Osteoblast (primary cell): Measurements from ENCODE around the gene NUDT17. TPM values are rescaled to one million over a fixed set of nuclear protein-coding genes. Genes with fewer than 3 reads are reported as not detected.
"Not testable (repeated sequence)": the region's sequence is repeated elsewhere in the genome, so short reads cannot be mapped to it uniquely, and the experiment has no call there.

Source experiments
- DNase-seq: peaks from one replicate; pipeline ENCODE4 v3.0.0; 2011; ENCODE audit warnings: low spot score, mixed read lengths; ENCODE audit not compliant: insufficient read length; ENCODE audit errors: missing footprints
- H2AFZ ChIP-seq: 2 replicates; pipeline ENCODE4 v1.6.0; 2011; ENCODE audit warnings: mild to moderate bottlenecking, low read length
- H3K27ac ChIP-seq: 2 replicates; pipeline ENCODE4 v1.5.1; 2011; ENCODE audit warnings: mild to moderate bottlenecking, low read depth, low read length, moderate library complexity
- H3K27me3 ChIP-seq: 2 replicates; pipeline ENCODE4 v1.6.0; 2012; ENCODE audit warnings: mild to moderate bottlenecking, control low read depth, inconsistent platforms, low read length, moderate library complexity; ENCODE audit not compliant: insufficient read depth
- H3K36me3 ChIP-seq: 2 replicates; pipeline ENCODE4 v1.5.1; 2011; ENCODE audit warnings: mild to moderate bottlenecking, low read length, control low read depth, moderate library complexity; ENCODE audit not compliant: insufficient read depth
- H3K4me1 ChIP-seq: 2 replicates; pipeline ENCODE4 v1.5.1; 2011; ENCODE audit warnings: mild to moderate bottlenecking, low read length, control low read depth, moderate library complexity; ENCODE audit not compliant: insufficient read depth
- H3K4me2 ChIP-seq: 2 replicates; pipeline ENCODE4 v1.6.0; 2011; ENCODE audit warnings: mild to moderate bottlenecking, low read length; ENCODE audit not compliant: insufficient read depth
- H3K4me3 ChIP-seq: fragments of 200-600 bp; sonication (generic); 3 replicates; pipeline ENCODE4 v1.5.1; 2012; ENCODE audit warnings: mild to moderate bottlenecking, low read length, inconsistent platforms; ENCODE audit not compliant: insufficient read depth
- H3K79me2 ChIP-seq: 2 replicates; pipeline ENCODE4 v1.6.0; 2012; ENCODE audit warnings: mild to moderate bottlenecking, low read length, control low read depth, inconsistent platforms; ENCODE audit not compliant: insufficient read depth
- H3K9me3 ChIP-seq: 2 replicates; pipeline ENCODE4 v1.5.1; 2011; ENCODE audit warnings: low read depth, low read length, control low read depth
- H4K20me1 ChIP-seq: 2 replicates; pipeline ENCODE4 v1.6.0; 2012; ENCODE audit warnings: mild to moderate bottlenecking, low read length, control low read depth; ENCODE audit not compliant: insufficient read depth
- CTCF ChIP-seq: IDR thresholded peaks from 2 replicates; pipeline ENCODE4 v1.5.1; 2011; ENCODE audit warnings: mild to moderate bottlenecking, low read depth, low read length, moderate library complexity; ENCODE audit errors: extremely low read depth
- total RNA-seq: library from RNA; depleted of rRNA; stranded (reverse); fragments of >200 nt; gene quantifications from 2 replicates; pipeline ENCODE4 v1.2.3, GENCODE V29; 2012

The NUDT17 gene
- total RNA-seq, 1 donor: 4.0 TPM

GRCh38 chr1:145828367-145829026 is 16.9 kb upstream of the NUDT17 start:
- no peak overlapping the region for H3K4me3 ChIP-seq
- H3K27ac ChIP-seq: no peak overlapping the region
- H3K79me2 ChIP-seq: peaks cover 32% of the 10 kb centered on the region
- no peak for DNase-seq
- no peaks in the 10 kb centered on the region for H3K27me3 ChIP-seq
- H4K20me1 ChIP-seq: no peaks in the 10 kb centered on the region
- H3K4me1 ChIP-seq: peaks cover 5% of the 10 kb centered on the region
- no peak overlapping the region for H3K4me2 ChIP-seq
- no peak for TF ChIP-seq CTCF
- no peak overlapping the region for H2AFZ ChIP-seq
- no peaks in the 10 kb centered on the region for H3K9me3 ChIP-seq
- H3K36me3 ChIP-seq: peaks cover 66% of the 10 kb centered on the region

- DNase-seq, H3K4me2 ChIP-seq, H3K27me3 ChIP-seq, H4K20me1 ChIP-seq, H2AFZ ChIP-seq, H3K9me3 ChIP-seq, H3K4me1 ChIP-seq, H3K27ac ChIP-seq, H3K4me3 ChIP-seq: not testable (repeated sequence)
- peaks cover 89% of the 10 kb centered on the region for H3K36me3 ChIP-seq
- H3K79me2 ChIP-seq: peaks cover 13% of the 10 kb centered on the region
Observed at GRCh38 chr1:145830810-145831209, 14.6 kb upstream of the NUDT17 start.

- Histone ChIP-seq H4K20me1 (no peaks in the 10 kb centered on the region), H2AFZ (no peak overlapping the region), H3K9me3 (no peaks in the 10 kb centered on the region), H3K4me2 (no peak overlapping the region), H3K27ac (no peak overlapping the region), H3K4me3 (no peak overlapping the region), H3K4me1 (no peaks in the 10 kb centered on the region), H3K79me2 (peaks cover 2% of the 10 kb centered on the region), H3K27me3 (no peaks in the 10 kb centered on the region), H3K36me3 (peaks cover 98% of the 10 kb centered on the region)
- TF ChIP-seq CTCF: no peak
- DNase-seq: peak; percentile 38
Observed at GRCh38 chr1:145837656-145838055, 7.8 kb upstream of the NUDT17 start.

GRCh38 chr1:145843031-145843430 is 2.4 kb upstream of the NUDT17 start:
- Histone ChIP-seq H3K27me3 (no peaks in the 10 kb centered on the region), H2AFZ (no peak overlapping the region), H4K20me1 (no peaks in the 10 kb centered on the region), H3K79me2 (no peaks in the 10 kb centered on the region), H3K4me2 (no peak overlapping the region), H3K36me3 (peaks cover 62% of the 10 kb centered on the region), H3K4me3 (no peak overlapping the region), H3K9me3 (no peaks in the 10 kb centered on the region), H3K27ac (no peak overlapping the region), H3K4me1 (peaks cover 13% of the 10 kb centered on the region)
- no peak for DNase-seq
- no peak for TF ChIP-seq CTCF
